ENCODE results near the gene XKR3. TPM values are rescaled to one million over a fixed set of nuclear protein-coding genes. Genes with fewer than 3 reads are reported as not detected.

The XKR3 gene
- total RNA-seq, 4 donors from 2014 or later: not detected

DNA sequence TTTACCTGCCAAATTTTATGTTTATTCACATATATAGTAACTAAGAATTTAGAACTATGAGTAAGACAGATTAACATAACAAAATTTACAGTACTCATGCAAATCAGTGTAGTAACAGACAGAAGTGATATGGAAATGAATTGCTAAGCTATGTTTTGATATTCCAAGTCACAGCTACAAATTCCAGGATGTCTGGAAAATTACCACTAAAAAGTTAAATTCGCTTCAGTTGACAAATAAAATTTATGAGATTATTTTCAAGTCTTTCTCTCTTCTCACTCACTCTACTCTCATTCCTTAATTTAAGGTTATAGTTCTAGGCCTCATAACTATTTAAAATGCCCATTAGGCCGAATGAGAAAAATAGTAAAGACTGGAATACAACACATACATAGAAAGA, 18.1 kb downstream of the XKR3 start:
- 36% methylated on average over 2 of the region's 2 CpGs for WGBS
- no peaks in the 10 kb centered on the region for H3K9me3 ChIP-seq
- no peak for TF ChIP-seq POLR2A (IDR thresholded peaks at IDR 0.05; ENCODE audit: low read depth)
- TF ChIP-seq, protein P1, sequence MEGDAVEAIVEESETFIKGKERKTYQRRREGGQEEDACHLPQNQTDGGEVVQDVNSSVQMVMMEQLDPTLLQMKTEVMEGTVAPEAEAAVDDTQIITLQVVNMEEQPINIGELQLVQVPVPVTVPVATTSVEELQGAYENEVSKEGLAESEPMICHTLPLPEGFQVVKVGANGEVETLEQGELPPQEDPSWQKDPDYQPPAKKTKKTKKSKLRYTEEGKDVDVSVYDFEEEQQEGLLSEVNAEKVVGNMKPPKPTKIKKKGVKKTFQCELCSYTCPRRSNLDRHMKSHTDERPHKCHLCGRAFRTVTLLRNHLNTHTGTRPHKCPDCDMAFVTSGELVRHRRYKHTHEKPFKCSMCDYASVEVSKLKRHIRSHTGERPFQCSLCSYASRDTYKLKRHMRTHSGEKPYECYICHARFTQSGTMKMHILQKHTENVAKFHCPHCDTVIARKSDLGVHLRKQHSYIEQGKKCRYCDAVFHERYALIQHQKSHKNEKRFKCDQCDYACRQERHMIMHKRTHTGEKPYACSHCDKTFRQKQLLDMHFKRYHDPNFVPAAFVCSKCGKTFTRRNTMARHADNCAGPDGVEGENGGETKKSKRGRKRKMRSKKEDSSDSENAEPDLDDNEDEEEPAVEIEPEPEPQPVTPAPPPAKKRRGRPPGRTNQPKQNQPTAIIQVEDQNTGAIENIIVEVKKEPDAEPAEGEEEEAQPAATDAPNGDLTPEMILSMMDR (IDR thresholded peaks at IDR 0.05): no peak
- TF ChIP-seq POLR2AphosphoS5 (IDR thresholded peaks at IDR 0.05): no peak
- TF ChIP-seq EP300 (IDR thresholded peaks at IDR 0.05): no peak
- no peak overlapping the region for H3K27ac ChIP-seq (replicated peaks in 1 of 4)
- no peaks in the 10 kb centered on the region for H3K27me3 ChIP-seq
- no peak overlapping the region for H3K4me3 ChIP-seq
- intact Hi-C loops (cut with DNase I): no loop called here
- no peak for DNase-seq (ENCODE audit: extremely low spot score)
- no peaks in the 10 kb centered on the region for H3K4me1 ChIP-seq
- no peaks in the 10 kb centered on the region for H3K36me3 ChIP-seq

DNA sequence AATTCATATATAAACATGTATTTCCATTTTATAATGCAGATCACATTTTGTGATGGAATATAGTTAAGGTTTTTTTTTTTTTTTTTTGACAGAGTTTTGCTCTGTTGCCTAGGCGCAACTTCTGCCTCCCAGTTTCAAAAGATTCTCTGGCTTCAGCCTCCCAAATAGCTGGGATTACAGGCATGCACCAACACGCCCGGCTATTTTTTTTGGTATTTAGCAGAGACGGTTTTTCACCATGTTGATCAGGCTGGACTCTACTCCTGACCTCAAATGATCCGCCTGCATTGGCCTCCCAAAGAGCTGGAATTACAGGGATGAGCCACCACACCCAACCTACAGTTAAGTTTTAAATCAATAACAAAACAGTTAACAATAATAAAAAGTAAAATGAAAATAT, 18.8 kb downstream of the XKR3 start:
- DNase-seq (ENCODE audit: extremely low spot score): no peak
- H3K9me3 ChIP-seq: no peaks in the 10 kb centered on the region
- WGBS: 89% methylated on average over 5 of the region's 5 CpGs
- no peaks in the 10 kb centered on the region for H3K27me3 ChIP-seq
- no peaks in the 10 kb centered on the region for H3K4me1 ChIP-seq
- no peak overlapping the region for H3K27ac ChIP-seq (replicated peaks in 1 of 4)
- no peak overlapping the region for H3K4me3 ChIP-seq
- TF ChIP-seq POLR2A (IDR thresholded peaks at IDR 0.05; ENCODE audit: low read depth) (no peak), POLR2AphosphoS5 (IDR thresholded peaks at IDR 0.05) (no peak), EP300 (IDR thresholded peaks at IDR 0.05) (no peak)
- TF ChIP-seq, protein P1 (IDR thresholded peaks at IDR 0.05): no peak
- H3K36me3 ChIP-seq: no peaks in the 10 kb centered on the region
- intact Hi-C loops (cut with DNase I): no loop called here

DNA sequence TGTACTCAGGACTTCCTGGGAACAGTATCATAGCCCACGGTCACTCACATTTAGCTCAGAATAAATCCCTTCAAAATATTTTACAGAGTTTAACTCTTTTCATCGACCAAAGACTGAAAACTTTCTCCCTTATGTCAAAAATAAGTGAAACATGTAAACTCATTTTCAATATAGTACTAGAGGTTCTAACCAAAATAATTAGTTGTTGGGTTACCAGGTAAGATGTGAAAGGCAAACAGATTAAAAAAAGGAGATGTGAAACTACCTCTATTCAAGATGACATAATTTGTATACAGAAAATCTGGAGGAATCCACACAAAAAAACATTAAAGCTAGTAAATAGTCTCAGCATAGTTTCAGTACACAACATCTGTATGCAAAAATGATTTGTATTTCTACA, 20.3 kb downstream of the XKR3 start:
- intact Hi-C loops (cut with DNase I): no loop called here
- 67% methylated on average over 2 of the region's 2 CpGs for WGBS
- TF ChIP-seq POLR2A (IDR thresholded peaks at IDR 0.05; ENCODE audit: low read depth) (no peak), EP300 (IDR thresholded peaks at IDR 0.05) (no peak), POLR2AphosphoS5 (IDR thresholded peaks at IDR 0.05) (no peak)
- TF ChIP-seq, protein P1 (IDR thresholded peaks at IDR 0.05): no peak
- H3K4me1 ChIP-seq: no peaks in the 10 kb centered on the region
- no peaks in the 10 kb centered on the region for H3K36me3 ChIP-seq
- no peaks in the 10 kb centered on the region for H3K9me3 ChIP-seq
- DNase-seq (ENCODE audit: extremely low spot score): no peak
- no peak overlapping the region for H3K27ac ChIP-seq (replicated peaks in 1 of 4)
- no peaks in the 10 kb centered on the region for H3K27me3 ChIP-seq
- no peak overlapping the region for H3K4me3 ChIP-seq

DNA sequence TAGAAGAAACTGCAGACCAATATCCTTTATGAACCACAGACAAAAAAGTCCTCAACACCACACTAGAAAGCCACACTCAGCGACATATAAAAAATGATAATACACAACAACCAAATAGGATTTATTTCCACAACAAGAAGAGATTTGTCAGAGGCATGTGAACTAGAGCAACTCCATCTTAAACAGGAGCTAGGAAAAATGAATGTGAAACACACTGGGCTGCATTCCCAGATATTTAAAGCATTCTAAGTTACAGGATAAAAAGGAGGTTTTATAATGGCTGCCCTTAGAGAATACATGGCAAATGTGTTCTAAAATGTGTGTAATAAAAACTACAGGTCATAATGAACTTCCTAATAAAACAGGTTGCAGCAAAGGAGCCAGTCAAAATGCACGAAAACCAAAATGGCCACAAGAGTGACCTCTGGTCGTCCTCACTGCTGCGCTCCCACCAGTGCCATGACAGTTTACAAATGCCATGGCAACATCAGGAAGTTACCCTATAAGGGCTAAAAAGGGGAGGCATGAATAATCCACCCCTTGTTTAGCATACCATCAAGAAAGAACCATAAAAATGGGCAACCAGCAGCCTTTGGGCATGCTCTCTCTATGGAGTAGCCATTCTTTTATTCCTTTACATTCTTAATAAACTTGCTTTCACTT, 21.8 kb downstream of the XKR3 start:
- no peaks in the 10 kb centered on the region for H3K4me1 ChIP-seq
- H3K36me3 ChIP-seq: no peaks in the 10 kb centered on the region
- H3K9me3 ChIP-seq: no peaks in the 10 kb centered on the region
- intact Hi-C loops (cut with DNase I): no loop called here
- no peak overlapping the region for H3K27ac ChIP-seq (replicated peaks in 1 of 4)
- no peak overlapping the region for H3K4me3 ChIP-seq
- no peak for DNase-seq (ENCODE audit: extremely low spot score)
- no peaks in the 10 kb centered on the region for H3K27me3 ChIP-seq
- 66% methylated on average over 4 of the region's 4 CpGs for WGBS
- TF ChIP-seq POLR2AphosphoS5 (IDR thresholded peaks at IDR 0.05): no peak
- TF ChIP-seq EP300 (IDR thresholded peaks at IDR 0.05): no peak
- TF ChIP-seq, protein P1 (IDR thresholded peaks at IDR 0.05): no peak
- TF ChIP-seq POLR2A (IDR thresholded peaks at IDR 0.05; ENCODE audit: low read depth): no peak

DNA sequence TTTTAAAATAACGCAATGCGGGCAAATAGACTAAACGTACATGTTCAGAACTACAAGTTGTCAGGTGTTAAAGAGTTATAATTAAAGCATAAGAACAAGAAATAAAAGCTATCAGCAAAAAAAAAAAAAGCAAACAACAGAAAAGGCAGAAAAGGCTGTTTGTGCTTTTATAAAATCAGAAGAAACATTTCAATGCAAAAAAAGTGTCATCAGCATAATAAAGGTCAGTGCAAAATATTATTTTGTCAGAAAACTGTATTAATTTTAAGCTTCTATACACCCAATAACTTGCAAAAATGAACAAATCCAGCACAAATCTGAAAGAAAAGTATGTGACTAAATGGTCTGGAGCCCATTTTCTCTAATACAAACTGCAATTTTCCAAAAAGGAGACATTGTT, 23.6 kb downstream of the XKR3 start:
- H3K27ac ChIP-seq (replicated peaks in 1 of 4): no peak overlapping the region
- no peaks in the 10 kb centered on the region for H3K27me3 ChIP-seq
- no peaks in the 10 kb centered on the region for H3K4me1 ChIP-seq
- H3K4me3 ChIP-seq: no peak overlapping the region
- TF ChIP-seq POLR2AphosphoS5 (IDR thresholded peaks at IDR 0.05) (no peak), EP300 (IDR thresholded peaks at IDR 0.05) (no peak), POLR2A (IDR thresholded peaks at IDR 0.05; ENCODE audit: low read depth) (no peak)
- TF ChIP-seq, protein P1 (IDR thresholded peaks at IDR 0.05): no peak
- H3K9me3 ChIP-seq: no peaks in the 10 kb centered on the region
- DNase-seq (ENCODE audit: extremely low spot score): no peak
- WGBS: 85% methylated on average over 3 of the region's 3 CpGs
- intact Hi-C loops (cut with DNase I): no loop called here
- no peaks in the 10 kb centered on the region for H3K36me3 ChIP-seq
